Fibroblast of gingiva (primary cell): ENCODE data around the gene PTPRD.

Experiments used
- DNase-seq: peaks from one replicate; pipeline ENCODE4 v3.0.0-alpha.2; 2011; ENCODE audit warnings: low read depth

Gene PTPRD

GRCh38 chr9:8863886-8864544, 1748.8 kb downstream of the PTPRD start:
- no peak for DNase-seq

- DNase-seq = no peak
Observed at GRCh38 chr9:8863069-8863468, 1749.7 kb downstream of the PTPRD start.

GRCh38 chr9:8860925-8861324, 1751.9 kb downstream of the PTPRD start:
- no peak for DNase-seq

- no peak for DNase-seq
Observed at GRCh38 chr9:8860086-8860485, 1752.7 kb downstream of the PTPRD start.

GRCh38 chr9:8859416-8859815, 1753.4 kb downstream of the PTPRD start:
- no peak for DNase-seq

GRCh38 chr9:8858596-8859161, 1754.1 kb downstream of the PTPRD start:
- DNase-seq = no peak

GRCh38 chr9:8857926-8858595, 1754.7 kb downstream of the PTPRD start:
- DNase-seq = peak; percentile 25

GRCh38 chr9:8857068-8857925, 1755.5 kb downstream of the PTPRD start:
- DNase-seq = no peak

GRCh38 chr9:8856396-8857067, 1756.3 kb downstream of the PTPRD start:
- no peak for DNase-seq

- peak; percentile 6 for DNase-seq
Observed at GRCh38 chr9:8855046-8855445, 1757.8 kb downstream of the PTPRD start.

GRCh38 chr9:8852301-8852864, 1760.4 kb downstream of the PTPRD start:
- DNase-seq = no peak

GRCh38 chr9:8850914-8851313, 1761.9 kb downstream of the PTPRD start:
- DNase-seq = no peak

- DNase-seq = no peak
Observed at GRCh38 chr9:8845808-8846207, 1767.0 kb downstream of the PTPRD start.

GRCh38 chr9:8845376-8845775, 1767.4 kb downstream of the PTPRD start:
- no peak for DNase-seq

- DNase-seq = no peak
Observed at GRCh38 chr9:8844549-8844948, 1768.3 kb downstream of the PTPRD start.

- no peak for DNase-seq
Observed at GRCh38 chr9:8842402-8843193, 1770.2 kb downstream of the PTPRD start.

GRCh38 chr9:8838136-8838535, 1774.7 kb downstream of the PTPRD start:
- DNase-seq = no peak

- no peak for DNase-seq
Observed at GRCh38 chr9:8835291-8835690, 1777.5 kb downstream of the PTPRD start.

- DNase-seq = no peak
Observed at GRCh38 chr9:8832955-8833354, 1779.8 kb downstream of the PTPRD start.

GRCh38 chr9:8832386-8832785, 1780.4 kb downstream of the PTPRD start:
- DNase-seq = no peak

GRCh38 chr9:8831568-8831967, 1781.2 kb downstream of the PTPRD start:
- no peak for DNase-seq
